SK-N-SH (cell line): ENCODE results near the gene TARS3. TPM values are rescaled to one million over a fixed set of nuclear protein-coding genes. Genes with fewer than 3 reads are reported as not detected.

Experiments
- CTCF ChIA-PET: fragments of 300-600, 350-600 bp; formaldehyde crosslinking; extraction: SDS; loops from one replicate; lab custom pipeline; 2021; lab: Yijun Ruan, JAX
- POLR2A ChIA-PET: fragments of 350-600 bp; sonication (Branson Sonifier 250); formaldehyde crosslinking; extraction: SDS; loops from one replicate; lab custom pipeline; 2020; ENCODE audit warnings: antibody characterized with exemption, inconsistent platforms; lab: Yijun Ruan, JAX
- DNase-seq: peaks from one replicate; pipeline ENCODE4 v3.0.0; 2012
- H2AFZ ChIP-seq: fragments of 200-600 bp; sonication (generic); 2 replicates; pipeline ENCODE4 v1.8.1; 2016; ENCODE audit warnings: antibody characterized with exemption, mild to moderate bottlenecking, low read depth
- H3F3A ChIP-seq: fragments of 200-600 bp; sonication (generic); replicated peaks from 2 replicates; pipeline ENCODE3; 2016; ENCODE audit warnings: antibody characterized with exemption, mild to moderate bottlenecking; ENCODE audit not compliant: insufficient read depth
- H3K27ac ChIP-seq, 2 experiments: fragments of 200-500 bp in 1 of 2; fragments of 200-600 bp in 1 of 2; sonication (Bioruptor generic) in 1 of 2; sonication (generic), shearing (Covaris generic) in 1 of 2; 2 replicates each; pipeline versions ENCODE4 v1.5.1 to v1.6.1; 2014 to 2016; ENCODE audit warnings: low read depth in 2 of 2, inconsistent platforms in 1 of 2, low read length in 1 of 2, mild to moderate bottlenecking in 1 of 2, mixed read lengths in 1 of 2
- H3K27me3 ChIP-seq: fragments of 200-600 bp; sonication (generic), shearing (Covaris generic); 2 replicates; pipeline ENCODE4 v1.6.1; 2016; ENCODE audit warnings: mixed run types; ENCODE audit not compliant: insufficient read depth
- H3K36me3 ChIP-seq, 2 experiments: fragments of 200-500 bp in 1 of 2; fragments of 200-600 bp in 1 of 2; sonication (Bioruptor generic) in 1 of 2; sonication (generic) in 1 of 2; replicated peaks in 1 of 2; 2 replicates each; pipeline versions ENCODE3 to v1.5.1; 2014 to 2016; ENCODE audit warnings: low read length in 1 of 2, mild to moderate bottlenecking in 1 of 2; ENCODE audit not compliant: insufficient read depth in 2 of 2, control insufficient read depth in 1 of 2
- H3K4me1 ChIP-seq, 2 experiments: fragments of 200-500 bp in 1 of 2; fragments of 200-600 bp in 1 of 2; sonication (Bioruptor generic) in 1 of 2; sonication (generic), shearing (Covaris generic) in 1 of 2; 2 replicates each; pipeline versions ENCODE4 v1.5.1 to v1.6.1; 2014 to 2016; ENCODE audit warnings: low read depth in 1 of 2, low read length in 1 of 2, mixed run types in 1 of 2; ENCODE audit not compliant: insufficient read depth in 2 of 2, control insufficient read depth in 1 of 2
- H3K4me2 ChIP-seq: fragments of 200-600 bp; sonication (generic), shearing (Covaris generic); 2 replicates; pipeline ENCODE4 v1.6.1; 2017; ENCODE audit warnings: mixed run types
- H3K4me3 ChIP-seq, 2 experiments: fragments of 200-500 bp in 1 of 2; fragments of 200-600 bp in 1 of 2; sonication (Bioruptor generic) in 1 of 2; sonication (generic), shearing (Covaris generic) in 1 of 2; 2 replicates each; pipeline versions ENCODE4 v1.5.1 to v1.8.1; 2014 to 2016; ENCODE audit warnings: low read depth in 2 of 2, inconsistent platforms in 1 of 2, low read length in 1 of 2, mild to moderate bottlenecking in 1 of 2, mixed read lengths in 1 of 2, moderate library complexity in 1 of 2
- H3K79me2 ChIP-seq: fragments of 200-600 bp; sonication (generic); 2 replicates; pipeline ENCODE4 v1.8.1; 2017; ENCODE audit warnings: mild to moderate bottlenecking; ENCODE audit not compliant: insufficient read depth
- H3K9ac ChIP-seq: fragments of 200-600 bp; sonication (generic); 2 replicates; pipeline ENCODE4 v1.6.1; 2017; ENCODE audit warnings: mixed run types
- H3K9me2 ChIP-seq: fragments of 200-600 bp; sonication (generic); 2 replicates; pipeline ENCODE4 v1.6.1; 2017; ENCODE audit warnings: mixed run types
- H3K9me3 ChIP-seq: fragments of 200-600 bp; sonication (generic); 2 replicates; pipeline ENCODE4 v1.6.1; 2017; ENCODE audit warnings: mixed run types, mild to moderate bottlenecking, moderate library complexity
- H4K20me1 ChIP-seq: fragments of 200-600 bp; sonication (generic); 2 replicates; pipeline ENCODE4 v1.6.1; 2017; ENCODE audit warnings: mild to moderate bottlenecking, mixed run types; ENCODE audit not compliant: insufficient read depth
- CHD2 ChIP-seq: fragments of 150-350 bp; IDR thresholded peaks from 2 replicates; pipeline ENCODE4 v1.6.1; 2018; ENCODE audit warnings: low read length; ENCODE audit not compliant: partially characterized antibody
- EP300 ChIP-seq, 2 experiments: IDR thresholded peaks; 2 replicates each; pipeline versions ENCODE4 v1.4.0 to v1.6.1; 2012; ENCODE audit warnings: borderline replicate concordance in 1 of 2, low read depth in 1 of 2, low read length in 1 of 2
- EZH2phosphoT487 ChIP-seq: fragments of 200-600 bp; sonication (generic); IDR thresholded peaks from 2 replicates; pipeline ENCODE4 v1.6.1; 2017; ENCODE audit warnings: low read depth, mixed run types, mild to moderate bottlenecking, antibody characterized with exemption, moderate library complexity, borderline replicate concordance
- FOSL2 ChIP-seq: IDR thresholded peaks from 2 replicates; pipeline ENCODE4 v1.4.0; 2012; ENCODE audit warnings: low read depth, mild to moderate bottlenecking, moderate library complexity, borderline replicate concordance
- FOXM1 ChIP-seq: IDR thresholded peaks from 2 replicates; pipeline ENCODE4 v1.4.0; 2012; ENCODE audit warnings: low read depth, mild to moderate bottlenecking
- GATA2 ChIP-seq: sonication (generic); formaldehyde crosslinking; IDR thresholded peaks from 2 replicates; pipeline ENCODE4 v1.5.0; 2020; ENCODE audit warnings: mild to moderate bottlenecking, missing genetic modification reagents
- JUND ChIP-seq: IDR thresholded peaks from 2 replicates; pipeline ENCODE4 v1.4.0; 2012
- MXI1 ChIP-seq: IDR thresholded peaks from 2 replicates; pipeline ENCODE4 v1.6.1; 2012; ENCODE audit warnings: mild to moderate bottlenecking, low read depth, low read length, improper control_type of control experiment
- NFIC ChIP-seq: IDR thresholded peaks from 2 replicates; pipeline ENCODE4 v1.4.0; 2012; ENCODE audit warnings: borderline replicate concordance
- NRF1 ChIP-seq: IDR thresholded peaks from 2 replicates; pipeline ENCODE4 v1.6.1; 2012; ENCODE audit warnings: low read depth, mild to moderate bottlenecking, low read length
- RFX5 ChIP-seq: IDR thresholded peaks from 2 replicates; pipeline ENCODE4 v1.6.1; 2012; ENCODE audit warnings: mild to moderate bottlenecking, improper control_type of control experiment, low read length
- RXRA ChIP-seq: IDR thresholded peaks from 2 replicates; pipeline ENCODE4 v1.4.0; 2012; ENCODE audit warnings: low read depth, mild to moderate bottlenecking, borderline replicate concordance
- SIN3A ChIP-seq: IDR thresholded peaks from 2 replicates; pipeline ENCODE4 v1.6.1; 2012; ENCODE audit warnings: low read depth, mild to moderate bottlenecking, low read length, moderate library complexity, borderline replicate concordance
- SMC3 ChIP-seq: IDR thresholded peaks from 2 replicates; pipeline ENCODE4 v1.6.1; 2012; ENCODE audit warnings: low read depth, low read length, improper control_type of control experiment
- TAF1 ChIP-seq: IDR thresholded peaks from 2 replicates; pipeline ENCODE4 v1.6.1; 2012; ENCODE audit warnings: low read depth, mild to moderate bottlenecking, low read length, moderate library complexity, borderline replicate concordance
- TCF12 ChIP-seq: IDR thresholded peaks from 2 replicates; pipeline ENCODE4 v1.4.0; 2012
- YY1 ChIP-seq: IDR thresholded peaks from 2 replicates; pipeline ENCODE4 v1.4.0; 2012; ENCODE audit warnings: low read depth, mild to moderate bottlenecking
- WGBS: methylation state at CpG from one replicate; pipeline ENCODE4 v1.1.6; 2017; ENCODE audit warnings: low lambda C conversion rate; 5-methylcytosine and 5-hydroxymethylcytosine counted together
- polyA plus RNA-seq, 3 experiments: library from polyadenylated mRNA; depleted of rRNA; stranded (reverse); fragments of >200 nt; gene quantifications; 2 replicates each; pipeline ENCODE4 v1.2.3, GENCODE V29; 2012
- TF ChIP-seq, protein P1 (sequence below): IDR thresholded peaks from 2 replicates; pipeline ENCODE4 v1.4.0; 2012; ENCODE audit warnings: low read depth, borderline replicate concordance
- TF ChIP-seq, protein P2 (sequence below): IDR thresholded peaks from 2 replicates; pipeline ENCODE4; 2012
- TF ChIP-seq, protein P3 (sequence below): fragments of 150-350 bp; IDR thresholded peaks from 2 replicates; pipeline ENCODE4 v1.6.1; 2017; ENCODE audit warnings: antibody characterized with exemption, low read length, low read depth, borderline replicate concordance

The TARS3 gene
- polyA plus RNA-seq, 1 of the 3 experiments (the other 2 are of a cell fraction) = 3.5 TPM

DNA sequence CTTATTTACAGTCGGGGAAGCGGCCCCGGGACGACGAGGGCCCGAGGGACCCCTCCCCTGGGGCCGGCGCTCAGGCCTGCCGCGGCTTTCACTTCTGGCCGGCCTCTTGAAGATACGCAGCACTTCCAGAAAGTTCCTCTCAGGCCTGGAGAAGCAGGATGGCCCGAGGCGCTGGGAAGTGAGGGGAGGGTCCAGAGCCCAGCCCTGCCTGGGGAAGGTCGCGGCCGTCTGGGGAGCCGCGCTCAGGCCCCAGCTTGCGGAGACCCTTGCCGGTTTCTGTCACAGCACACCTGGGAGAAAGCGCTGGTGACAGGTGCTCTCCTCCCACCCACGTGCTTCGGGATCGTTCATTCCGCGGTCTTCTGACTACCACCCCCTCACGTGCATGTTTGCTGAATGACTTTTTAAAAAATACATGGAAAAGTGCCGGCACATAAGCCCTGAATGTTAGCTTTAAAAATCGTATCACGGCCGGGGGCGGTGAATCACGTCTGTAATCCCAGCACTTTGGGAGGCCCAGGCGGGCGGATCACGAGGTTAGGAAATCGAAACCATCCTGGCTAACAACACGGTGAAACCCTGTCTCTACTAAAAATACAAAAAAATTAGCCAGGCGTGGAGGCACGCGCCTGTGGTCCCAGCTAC lies 71.4 kb downstream of the TARS3 start:
- peak overlapping the region; percentile 95 for H2AFZ ChIP-seq
- peak overlapping the region; percentile 88 to 92 for H3K4me3 ChIP-seq
- H3K79me2 ChIP-seq = peaks cover 53% of the 10 kb centered on the region
- H3K27me3 ChIP-seq = no peaks in the 10 kb centered on the region
- peak overlapping the region; percentile 90 to 96 for H3K27ac ChIP-seq
- peaks cover 17 to 23% of the 10 kb centered on the region in 2 experiments; a peak in 3 of 4 replicates for H3K4me1 ChIP-seq
- peak overlapping the region; percentile 92 for H3K9ac ChIP-seq
- no peak for DNase-seq
- peaks cover 19% of the 10 kb centered on the region for H4K20me1 ChIP-seq
- ChIA-PET CTCF (interaction anchor here (1.3 to 2.3 kb wide), 4 partner anchors 10 to 380 kb away, joined by 4 to 16 read pairs (median 8); no protein-coding TSS in a partner anchor), POLR2A (interaction anchor here (0.9 kb wide), 1 partner anchor 359 kb away, joined by 3 read pairs; no protein-coding TSS in a partner anchor)
- WGBS = 37% methylated on average over 33 of the region's 42 CpGs
- H3F3A ChIP-seq = peaks cover 20% of the 10 kb centered on the region
- TF ChIP-seq NFIC (no peak), FOXM1 (no peak), MXI1 (peak; percentile 73; the same call in 1 of the 2 replicates), EZH2phosphoT487 (no peak), RFX5 (no peak), SIN3A (0 out of 2 replicates have a peak, but pooled peaks have one; percentile 30), YY1 (no peak)
- TF ChIP-seq, protein P1, sequence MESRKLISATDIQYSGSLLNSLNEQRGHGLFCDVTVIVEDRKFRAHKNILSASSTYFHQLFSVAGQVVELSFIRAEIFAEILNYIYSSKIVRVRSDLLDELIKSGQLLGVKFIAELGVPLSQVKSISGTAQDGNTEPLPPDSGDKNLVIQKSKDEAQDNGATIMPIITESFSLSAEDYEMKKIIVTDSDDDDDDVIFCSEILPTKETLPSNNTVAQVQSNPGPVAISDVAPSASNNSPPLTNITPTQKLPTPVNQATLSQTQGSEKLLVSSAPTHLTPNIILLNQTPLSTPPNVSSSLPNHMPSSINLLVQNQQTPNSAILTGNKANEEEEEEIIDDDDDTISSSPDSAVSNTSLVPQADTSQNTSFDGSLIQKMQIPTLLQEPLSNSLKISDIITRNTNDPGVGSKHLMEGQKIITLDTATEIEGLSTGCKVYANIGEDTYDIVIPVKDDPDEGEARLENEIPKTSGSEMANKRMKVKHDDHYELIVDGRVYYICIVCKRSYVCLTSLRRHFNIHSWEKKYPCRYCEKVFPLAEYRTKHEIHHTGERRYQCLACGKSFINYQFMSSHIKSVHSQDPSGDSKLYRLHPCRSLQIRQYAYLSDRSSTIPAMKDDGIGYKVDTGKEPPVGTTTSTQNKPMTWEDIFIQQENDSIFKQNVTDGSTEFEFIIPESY = no peak
- TF ChIP-seq, all 33 proteins: peak for 2
- no peaks in the 10 kb centered on the region for H3K9me3 ChIP-seq
- peak overlapping the region; percentile 97 for H3K4me2 ChIP-seq
- H3K36me3 ChIP-seq = peaks cover 27 to 33% of the 10 kb centered on the region in 2 experiments
- H3K9me2 ChIP-seq = no peaks in the 10 kb centered on the region

DNA sequence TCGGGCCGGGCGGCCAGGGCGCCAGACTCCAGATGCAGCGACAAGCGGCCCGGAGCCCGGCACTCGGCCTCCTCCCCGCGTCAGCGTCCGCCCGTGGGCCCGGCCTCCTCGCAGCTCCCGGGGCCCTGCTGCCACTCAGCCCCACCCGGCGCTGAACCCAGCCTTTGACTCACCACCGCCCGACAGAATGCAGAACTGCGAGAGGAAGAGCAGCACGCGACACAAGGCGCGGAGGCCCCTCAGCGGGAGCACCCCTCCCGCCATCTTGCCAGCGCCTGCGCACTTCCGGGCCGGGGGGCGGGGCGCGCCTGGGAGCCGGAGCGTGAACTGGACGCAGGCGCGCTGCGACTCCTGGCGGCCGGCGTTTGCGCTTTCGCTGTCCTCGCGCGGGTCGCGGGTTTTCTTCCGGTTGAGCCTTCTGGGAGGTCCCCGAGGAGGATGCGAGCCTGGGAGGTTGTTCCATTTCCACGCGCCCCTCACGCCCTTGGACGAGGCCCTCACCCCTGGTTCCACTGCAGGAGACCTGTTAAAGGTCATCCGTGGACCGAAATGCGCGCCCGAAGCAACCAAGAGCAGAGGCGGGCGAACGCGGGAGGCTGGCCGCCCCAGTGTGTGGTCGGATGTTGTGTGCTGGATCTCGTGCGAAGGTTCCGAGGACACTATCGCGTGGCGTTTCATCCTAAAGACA lies 72.0 kb downstream of the TARS3 start, which contains the start of gene TM2D3:
TSS of gene TM2D3 (minus strand) at position 284 of the 688 bp plus-strand sequence. CDS start at position 264, 20 bp downstream.
- peaks cover 32 to 38% of the 10 kb centered on the region in 2 experiments for H3K36me3 ChIP-seq
- H3K9me2 ChIP-seq = no peaks in the 10 kb centered on the region
- peaks cover 20% of the 10 kb centered on the region for H3F3A ChIP-seq
- H4K20me1 ChIP-seq = peaks cover 19% of the 10 kb centered on the region
- peaks cover 17 to 22% of the 10 kb centered on the region in 2 experiments; a peak in 3 of 4 replicates for H3K4me1 ChIP-seq
- H3K27me3 ChIP-seq = no peaks in the 10 kb centered on the region
- H3K4me3 ChIP-seq = peak within 1 kb of the TSS; percentile 88 to 92
- peak within 1 kb of the TSS; percentile 90 to 96 for H3K27ac ChIP-seq
- peak; percentile 98 for DNase-seq
- H3K4me2 ChIP-seq = peak within 1 kb of the TSS; percentile 97
- POLR2A ChIA-PET = interaction anchor here (0.7 to 0.9 kb wide), 2 partner anchors 13 to 359 kb away, joined by 3 read pairs; no protein-coding TSS in a partner anchor
- H3K9me3 ChIP-seq = no peaks in the 10 kb centered on the region
- CTCF ChIA-PET = interaction anchor here (1.0 to 2.3 kb wide), 5 partner anchors 9 to 364 kb away, joined by 4 to 16 read pairs (median 5); no protein-coding TSS in a partner anchor
- peak within 1 kb of the TSS; percentile 95 for H2AFZ ChIP-seq
- WGBS = 3% methylated on average over 39 of the region's 75 CpGs
- H3K79me2 ChIP-seq = peaks cover 60% of the 10 kb centered on the region
- H3K9ac ChIP-seq = peak within 1 kb of the TSS; percentile 92
- 0 out of 2 replicates have a peak, but pooled peaks have one; percentile 24 for TF ChIP-seq TCF12
- TF ChIP-seq, protein P2, sequence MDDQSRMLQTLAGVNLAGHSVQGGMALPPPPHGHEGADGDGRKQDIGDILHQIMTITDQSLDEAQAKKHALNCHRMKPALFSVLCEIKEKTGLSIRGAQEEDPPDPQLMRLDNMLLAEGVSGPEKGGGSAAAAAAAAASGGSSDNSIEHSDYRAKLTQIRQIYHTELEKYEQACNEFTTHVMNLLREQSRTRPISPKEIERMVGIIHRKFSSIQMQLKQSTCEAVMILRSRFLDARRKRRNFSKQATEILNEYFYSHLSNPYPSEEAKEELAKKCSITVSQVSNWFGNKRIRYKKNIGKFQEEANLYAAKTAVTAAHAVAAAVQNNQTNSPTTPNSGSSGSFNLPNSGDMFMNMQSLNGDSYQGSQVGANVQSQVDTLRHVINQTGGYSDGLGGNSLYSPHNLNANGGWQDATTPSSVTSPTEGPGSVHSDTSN = no peak
- no peak; a peak in 1 of 4 replicates for TF ChIP-seq EP300 (IDR thresholded peaks at IDR 0.05; ENCODE audit: borderline replicate concordance in 1 of 2, low read depth in 1 of 2, low read length in 1 of 2)
- peak; percentile 83 for TF ChIP-seq NRF1
- peak; percentile 93 for TF ChIP-seq YY1
- TF ChIP-seq SMC3 = no peak
- no peak for TF ChIP-seq JUND
- no peak for TF ChIP-seq FOXM1
- TF ChIP-seq TAF1 = peak; percentile 86
- TF ChIP-seq SIN3A = peak; percentile 73; the same call in 1 of the 2 replicates
- no peak for TF ChIP-seq RXRA
- TF ChIP-seq RFX5 = no peak
- TF ChIP-seq CHD2 = peak; percentile 84
- no peak for TF ChIP-seq EZH2phosphoT487
- no peak for TF ChIP-seq FOSL2
- TF ChIP-seq GATA2 = no peak; the same call in 1 of the 2 replicates
- TF ChIP-seq NFIC = no peak
- TF ChIP-seq, protein P3, sequence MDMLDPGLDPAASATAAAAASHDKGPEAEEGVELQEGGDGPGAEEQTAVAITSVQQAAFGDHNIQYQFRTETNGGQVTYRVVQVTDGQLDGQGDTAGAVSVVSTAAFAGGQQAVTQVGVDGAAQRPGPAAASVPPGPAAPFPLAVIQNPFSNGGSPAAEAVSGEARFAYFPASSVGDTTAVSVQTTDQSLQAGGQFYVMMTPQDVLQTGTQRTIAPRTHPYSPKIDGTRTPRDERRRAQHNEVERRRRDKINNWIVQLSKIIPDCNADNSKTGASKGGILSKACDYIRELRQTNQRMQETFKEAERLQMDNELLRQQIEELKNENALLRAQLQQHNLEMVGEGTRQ = no peak
